K562 (cell line): Measurements from ENCODE around the gene NVL.
"Not testable (repeated sequence)": the region's sequence is repeated elsewhere in the genome, so short reads cannot be mapped to it uniquely, and the experiment has no call there.

Source experiments
- CTCF ChIP-seq, 3 experiments: IDR thresholded peaks in 2 of 3; conservative IDR thresholded peaks in 1 of 3; 2 replicates each; pipeline ENCODE4 v1.5.1; 2011 to 2012; ENCODE audit warnings: low read length in 3 of 3, mild to moderate bottlenecking in 3 of 3, control low read depth in 2 of 3, improper control_type of control experiment in 1 of 3, inconsistent platforms in 1 of 3, low read depth in 1 of 3, mixed read lengths in 1 of 3, moderate library complexity in 1 of 3; ENCODE audit not compliant: insufficient read depth in 2 of 3
- ELK1 ChIP-seq: sonication (generic); formaldehyde crosslinking; IDR thresholded peaks from 2 replicates; pipeline ENCODE4 v1.8.1; 2022; ENCODE audit warnings: missing genetic modification reagents
- ETS2 ChIP-seq: IDR thresholded peaks from 2 replicates; pipeline ENCODE4 v1.6.1; 2016; ENCODE audit warnings: borderline replicate concordance, missing genetic modification characterization, mild to moderate bottlenecking, moderate library complexity, missing compliant biosample characterization; ENCODE audit not compliant: poor library complexity, severe bottlenecking
- FOXP1 ChIP-seq: sonication (generic); formaldehyde crosslinking; IDR thresholded peaks from 2 replicates; pipeline ENCODE4 v1.8.0; 2022; ENCODE audit warnings: mild to moderate bottlenecking, missing genetic modification reagents
- HDAC2 ChIP-seq: fragments of 450-650 bp; IDR thresholded peaks from 2 replicates; pipeline ENCODE4 v1.6.1; 2016; ENCODE audit warnings: mild to moderate bottlenecking
- POLR2AphosphoS2 ChIP-seq: IDR thresholded peaks from 2 replicates; pipeline ENCODE4 v1.6.1; 2012; ENCODE audit warnings: low read length, improper control_type of control experiment
- RBBP5 ChIP-seq: fragments of 200-600 bp; sonication (generic); IDR thresholded peaks from 2 replicates; pipeline ENCODE4 v1.6.1; 2012; ENCODE audit warnings: borderline replicate concordance, mild to moderate bottlenecking, low read length, control low read depth, inconsistent platforms; ENCODE audit not compliant: insufficient read depth, poor library complexity, severe bottlenecking
- SMARCB1 ChIP-seq: IDR thresholded peaks from 2 replicates; pipeline ENCODE4 v1.6.1; 2011; ENCODE audit warnings: improper control_type of control experiment, low read depth; ENCODE audit not compliant: insufficient read length
- THRB ChIP-seq: fragments of 450-650 bp; formaldehyde crosslinking; conservative IDR thresholded peaks from 2 replicates; pipeline ENCODE4 v1.4.0; 2022; ENCODE audit warnings: mild to moderate bottlenecking, missing genetic modification characterization
- ZBTB33 ChIP-seq: sonication (generic); formaldehyde crosslinking; IDR thresholded peaks from 2 replicates; pipeline ENCODE4 v1.8.1; 2023; ENCODE audit warnings: mild to moderate bottlenecking, missing genetic modification reagents
- ZBTB8A ChIP-seq: fragments of 450-650 bp; IDR thresholded peaks from 2 replicates; pipeline ENCODE4 v1.6.1; 2018; ENCODE audit warnings: mild to moderate bottlenecking, moderate library complexity; ENCODE audit not compliant: partially characterized antibody
- ZNF407 ChIP-seq: fragments of 450-650 bp; IDR thresholded peaks from 2 replicates; pipeline ENCODE4 v1.6.1; 2016; ENCODE audit warnings: low read depth

GRCh38 chr1:224205931-224206538, 123.9 kb downstream of the NVL start:
- not testable (repeated sequence) for TF ChIP-seq ZBTB33 (CRISPR knock-in tag); SMARCB1; POLR2AphosphoS2; ETS2 (tag); FOXP1 (CRISPR knock-in tag); THRB (CRISPR knock-in tag); ZBTB8A; HDAC2; ZNF407; CTCF (IDR thresholded peaks at IDR 0.05 in 2 of 3, conservative IDR thresholded peaks at IDR 0.05 in 1 of 3; ENCODE audit: insufficient read depth in 2 of 3, low read depth in 1 of 3, low read length in 3 of 3); RBBP5; ELK1 (CRISPR knock-in tag)
